HEK293 (cell line): ENCODE data around the gene AEBP1.

Experiments
- CTCF ChIA-PET: fragments of 350-600 bp; formaldehyde crosslinking; extraction: SDS; loops from one replicate; lab custom pipeline; 2021; ENCODE audit warnings: antibody characterized with exemption; lab: Yijun Ruan, JAX
- POLR2A ChIA-PET: fragments of 300-600 bp; formaldehyde crosslinking; extraction: SDS; loops from one replicate; lab custom pipeline; 2020; ENCODE audit warnings: antibody characterized with exemption, inconsistent platforms; lab: Yijun Ruan, JAX
- H3K27ac ChIP-seq: fragments of 200-500 bp; sonication (Bioruptor generic); 2 replicates; pipeline ENCODE4 v1.5.1; 2014; ENCODE audit warnings: low read depth, low read length, control low read depth, inconsistent platforms; ENCODE audit errors: extremely low read depth
- H3K36me3 ChIP-seq, 2 experiments: fragments of 200-500 bp in 1 of 2; sonication (Bioruptor generic) in 1 of 2; 1 replicate in 1 of 2; 2 replicates in 1 of 2; pipeline ENCODE4 v1.5.1; 2014 to 2017; ENCODE audit warnings: inconsistent platforms in 2 of 2, low read length in 2 of 2; ENCODE audit not compliant: control insufficient read depth in 2 of 2, insufficient read depth in 1 of 2
- H3K4me1 ChIP-seq: fragments of 200-500 bp; sonication (Bioruptor generic); 2 replicates; pipeline ENCODE4 v1.5.1; 2014; ENCODE audit warnings: mild to moderate bottlenecking, low read length, inconsistent platforms; ENCODE audit not compliant: control insufficient read depth, insufficient read depth
- H3K4me3 ChIP-seq: 2 replicates; pipeline ENCODE4 v1.5.1; 2011; ENCODE audit warnings: low read depth, mild to moderate bottlenecking, control low read depth, low read length, moderate library complexity
- H3K9me3 ChIP-seq: fragments of 200-500 bp; sonication (Bioruptor generic); 2 replicates; pipeline ENCODE4 v1.5.1; 2014; ENCODE audit warnings: low read depth, low read length, inconsistent platforms; ENCODE audit not compliant: control insufficient read depth, insufficient read depth
- EGR2 ChIP-seq: fragments of 450-650 bp; formaldehyde crosslinking; IDR thresholded peaks from 2 replicates; pipeline ENCODE4 v1.5.1; 2016; ENCODE audit warnings: low read depth, missing biosample characterization, missing genetic modification characterization
- FEZF1 ChIP-seq: fragments of 450-650 bp; formaldehyde crosslinking; IDR thresholded peaks from 2 replicates; pipeline ENCODE4 v1.5.1; 2016; ENCODE audit warnings: missing biosample characterization, missing genetic modification characterization
- GLI4 ChIP-seq: fragments of 450-650 bp; formaldehyde crosslinking; IDR thresholded peaks from 2 replicates; pipeline ENCODE4 v1.5.1; 2016; ENCODE audit warnings: missing biosample characterization, missing genetic modification characterization
- KLF10 ChIP-seq: fragments of 450-650 bp; IDR thresholded peaks from 2 replicates; pipeline ENCODE4 v1.5.1; 2018; ENCODE audit warnings: missing biosample characterization, mild to moderate bottlenecking, missing genetic modification characterization
- WT1 ChIP-seq: fragments of 450-650 bp; formaldehyde crosslinking; IDR thresholded peaks from 2 replicates; pipeline ENCODE4 v1.5.1; 2016; ENCODE audit warnings: missing biosample characterization, missing genetic modification characterization
- ZFHX2 ChIP-seq: fragments of 450-650 bp; formaldehyde crosslinking; conservative IDR thresholded peaks from 2 replicates; pipeline ENCODE4 v1.5.1; 2016; ENCODE audit warnings: missing biosample characterization, missing genetic modification characterization
- ZNF184 ChIP-seq: fragments of 450-650 bp; IDR thresholded peaks from 2 replicates; pipeline ENCODE4 v1.5.1; 2018; ENCODE audit warnings: missing biosample characterization, mild to moderate bottlenecking, missing genetic modification characterization
- ZNF214 ChIP-seq: fragments of 450-650 bp; formaldehyde crosslinking; IDR thresholded peaks from 2 replicates; pipeline ENCODE4 v1.5.1; 2017; ENCODE audit warnings: missing biosample characterization, mild to moderate bottlenecking, missing genetic modification characterization, borderline replicate concordance
- ZNF366 ChIP-seq: fragments of 450-650 bp; formaldehyde crosslinking; conservative IDR thresholded peaks from 2 replicates; pipeline ENCODE4 v1.5.1; 2016; ENCODE audit warnings: missing biosample characterization, missing genetic modification characterization
- ZNF48 ChIP-seq: fragments of 450-650 bp; formaldehyde crosslinking; IDR thresholded peaks from 2 replicates; pipeline ENCODE4 v1.5.1; 2016; ENCODE audit warnings: missing biosample characterization, missing genetic modification characterization
- TF ChIP-seq, protein P1 (sequence below): fragments of 450-650 bp; formaldehyde crosslinking; IDR thresholded peaks from 2 replicates; pipeline ENCODE4 v1.5.1; 2016; ENCODE audit warnings: missing biosample characterization, missing genetic modification characterization
- TF ChIP-seq, protein P2 (sequence below): fragments of 450-650 bp; formaldehyde crosslinking; IDR thresholded peaks from 2 replicates; pipeline ENCODE4 v1.5.1; 2016; ENCODE audit warnings: missing biosample characterization, missing genetic modification characterization

AEBP1 gene

DNA sequence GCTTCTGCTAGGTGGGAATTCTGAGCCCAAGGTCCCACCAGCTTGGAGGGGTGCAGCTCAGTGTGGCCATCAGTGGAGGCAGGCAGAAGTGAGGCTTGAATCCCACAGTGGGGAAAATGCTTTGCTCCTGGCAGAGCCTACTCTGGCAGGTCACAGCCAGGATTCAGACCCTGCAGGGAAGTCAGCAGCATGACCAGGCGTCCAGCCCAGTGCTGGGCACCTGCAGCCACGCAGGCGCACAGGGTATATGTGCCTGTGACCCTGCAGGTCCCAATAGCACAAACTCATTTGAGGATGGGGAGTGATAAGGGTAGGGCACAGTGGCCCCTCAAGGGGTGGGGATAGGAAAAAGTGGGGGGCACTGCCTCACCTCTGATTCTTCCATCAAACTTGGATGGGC is 8.4 kb upstream of the AEBP1 start:
- CTCF ChIA-PET = no interaction called here
- POLR2A ChIA-PET = no interaction called here
- no peak overlapping the region for H3K4me3 ChIP-seq
- no peaks in the 10 kb centered on the region; the same call in 1 of the 2 replicates for H3K4me1 ChIP-seq
- no peak overlapping the region for H3K27ac ChIP-seq
- H3K9me3 ChIP-seq = no peaks in the 10 kb centered on the region
- TF ChIP-seq GLI4 = no peak
- no peak for TF ChIP-seq WT1 (tag by site-specific recombination)
- TF ChIP-seq ZNF366 (tag by site-specific recombination) = no peak
- no peak for TF ChIP-seq ZNF214
- TF ChIP-seq EGR2 = no peak
- TF ChIP-seq FEZF1 (tag by site-specific recombination) = no peak
- H3K36me3 ChIP-seq = no peaks in the 10 kb centered on the region

DNA sequence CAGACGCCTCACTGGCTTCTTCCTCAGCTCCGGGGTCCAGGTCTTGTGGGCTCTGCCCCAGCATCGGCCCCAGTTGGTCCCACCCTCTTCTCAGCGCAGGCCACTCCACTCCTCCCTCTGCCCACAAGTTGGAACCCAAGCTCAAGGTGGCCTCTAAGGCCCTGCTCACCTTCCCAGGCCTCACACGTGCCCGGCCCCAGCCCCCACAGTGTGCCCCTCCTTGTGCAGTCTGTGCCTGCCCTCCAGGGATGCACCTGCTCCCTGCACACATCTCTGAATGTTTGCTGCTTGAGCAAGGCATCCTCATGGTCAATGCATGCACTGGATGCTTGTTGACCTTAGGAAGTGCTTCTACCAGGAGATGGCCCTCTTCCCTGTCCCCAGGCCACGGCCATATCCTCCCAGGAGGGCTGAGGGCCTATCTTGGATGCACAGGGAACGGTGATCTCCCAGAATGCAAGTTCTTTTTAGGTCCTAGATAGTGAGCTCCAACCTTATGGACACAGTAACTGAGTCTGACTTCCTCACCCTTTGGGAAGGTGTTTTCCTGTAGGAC is 7.7 kb upstream of the AEBP1 start:
- ChIA-PET POLR2A (no interaction called here), CTCF (interaction anchor here (0.7 kb wide), 1 partner anchor 127 kb away, joined by 4 read pairs; no protein-coding TSS in a partner anchor)
- no peak overlapping the region for H3K4me3 ChIP-seq
- no peak overlapping the region for H3K27ac ChIP-seq
- no peaks in the 10 kb centered on the region; the same call in 1 of the 2 replicates for H3K4me1 ChIP-seq
- no peaks in the 10 kb centered on the region for H3K36me3 ChIP-seq
- H3K9me3 ChIP-seq = no peaks in the 10 kb centered on the region
- TF ChIP-seq, protein P1, sequence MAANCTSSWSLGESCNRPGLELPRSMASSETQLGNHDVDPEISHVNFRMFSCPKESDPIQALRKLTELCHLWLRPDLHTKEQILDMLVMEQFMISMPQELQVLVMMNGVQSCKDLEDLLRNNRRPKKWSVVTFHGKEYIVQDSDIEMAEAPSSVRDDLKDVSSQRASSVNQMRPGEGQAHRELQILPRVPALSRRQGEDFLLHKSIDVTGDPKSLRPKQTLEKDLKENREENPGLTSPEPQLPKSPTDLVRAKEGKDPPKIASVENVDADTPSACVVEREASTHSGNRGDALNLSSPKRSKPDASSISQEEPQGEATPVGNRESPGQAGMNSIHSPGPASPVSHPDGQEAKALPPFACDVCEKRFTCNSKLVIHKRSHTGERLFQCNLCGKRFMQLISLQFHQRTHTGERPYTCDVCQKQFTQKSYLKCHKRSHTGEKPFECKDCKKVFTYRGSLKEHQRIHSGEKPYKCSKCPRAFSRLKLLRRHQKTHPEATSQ (tag by site-specific recombination) = no peak
- TF ChIP-seq ZNF48 (tag by site-specific recombination) (no peak), KLF10 (tag by site-specific recombination) (no peak), ZNF184 (no peak)

DNA sequence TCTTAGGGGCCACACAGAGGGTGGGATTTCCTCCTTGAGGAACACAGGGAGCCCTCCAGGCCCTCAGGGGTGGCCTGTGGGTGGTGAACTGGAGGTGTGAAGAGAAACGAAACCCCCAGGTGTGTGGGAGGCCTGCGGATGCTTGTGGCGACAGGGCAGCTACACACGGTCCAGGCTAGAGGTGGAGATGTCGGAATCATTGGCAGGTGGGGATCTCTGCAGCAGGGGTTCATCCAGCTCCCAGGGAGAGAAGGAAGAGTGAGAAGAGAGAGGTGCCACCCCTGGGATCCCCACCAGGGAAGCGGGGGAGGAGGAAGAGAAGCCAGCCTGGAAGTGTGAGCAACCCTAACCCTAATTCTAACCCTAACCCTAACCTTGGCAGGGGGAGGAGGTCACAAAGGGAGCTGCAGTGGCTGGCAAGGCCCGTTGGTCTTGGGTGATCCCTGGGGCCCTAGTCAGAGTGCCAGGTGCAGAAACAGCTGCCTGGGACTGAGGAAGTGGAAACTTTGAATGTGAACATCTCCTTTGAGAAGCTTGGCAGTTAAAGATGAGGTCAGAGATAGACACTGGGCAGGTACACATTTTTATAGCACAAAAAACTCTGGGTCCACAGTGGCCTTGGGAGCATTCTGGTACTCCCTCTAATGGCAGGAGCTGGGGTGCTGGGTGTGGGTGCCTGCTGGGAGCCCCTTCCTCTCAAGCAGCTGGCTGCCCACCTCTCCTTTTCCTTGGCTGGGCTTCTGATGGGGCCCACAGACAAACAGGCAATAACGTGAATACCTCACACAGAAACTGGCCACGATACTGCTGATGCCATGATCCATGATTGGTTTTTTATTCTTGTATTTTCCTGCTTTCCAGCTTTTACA is 6.8 kb upstream of the AEBP1 start:
- Histone ChIP-seq H3K4me3 (no peak overlapping the region), H3K27ac (no peak overlapping the region), H3K36me3 (no peaks in the 10 kb centered on the region), H3K4me1 (no peaks in the 10 kb centered on the region; the same call in 1 of the 2 replicates), H3K9me3 (no peaks in the 10 kb centered on the region)
- ChIA-PET POLR2A (no interaction called here), CTCF (interaction anchor here (0.6 to 0.7 kb wide), 3 partner anchors 19 to 126 kb away, joined by 3 to 4 read pairs (median 3); no protein-coding TSS in a partner anchor)
- TF ChIP-seq EGR2 = peak; percentile 81
- TF ChIP-seq, protein P2, sequence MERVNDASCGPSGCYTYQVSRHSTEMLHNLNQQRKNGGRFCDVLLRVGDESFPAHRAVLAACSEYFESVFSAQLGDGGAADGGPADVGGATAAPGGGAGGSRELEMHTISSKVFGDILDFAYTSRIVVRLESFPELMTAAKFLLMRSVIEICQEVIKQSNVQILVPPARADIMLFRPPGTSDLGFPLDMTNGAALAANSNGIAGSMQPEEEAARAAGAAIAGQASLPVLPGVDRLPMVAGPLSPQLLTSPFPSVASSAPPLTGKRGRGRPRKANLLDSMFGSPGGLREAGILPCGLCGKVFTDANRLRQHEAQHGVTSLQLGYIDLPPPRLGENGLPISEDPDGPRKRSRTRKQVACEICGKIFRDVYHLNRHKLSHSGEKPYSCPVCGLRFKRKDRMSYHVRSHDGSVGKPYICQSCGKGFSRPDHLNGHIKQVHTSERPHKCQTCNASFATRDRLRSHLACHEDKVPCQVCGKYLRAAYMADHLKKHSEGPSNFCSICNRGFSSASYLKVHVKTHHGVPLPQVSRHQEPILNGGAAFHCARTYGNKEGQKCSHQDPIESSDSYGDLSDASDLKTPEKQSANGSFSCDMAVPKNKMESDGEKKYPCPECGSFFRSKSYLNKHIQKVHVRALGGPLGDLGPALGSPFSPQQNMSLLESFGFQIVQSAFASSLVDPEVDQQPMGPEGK (tag by site-specific recombination) = no peak
- TF ChIP-seq ZFHX2 (tag by site-specific recombination) = peak; percentile 65
